Activated T-helper 2 cell treated with anti-CD3 and anti-CD28 coated beads, Interferon-gamma antibody, Interleukin-2, Interleukin-4, amounts not matched to agents 10 μg/mL and 5 μg/mL and 100 μg/mL, durations not matched to agents 14 hours and 24 hours and 36 hours (primary cell): ENCODE data around the gene RPS18. TPM values are rescaled to one million over a fixed set of nuclear protein-coding genes. Genes with fewer than 3 reads are reported as not detected.

Experiments
- DNase-seq: peaks from one replicate; pipeline ENCODE4 v3.0.0; 2021; ENCODE audit warnings: low spot score
- H3K27ac Mint-ChIP-seq: one replicate; pipeline ENCODE4 v1.8.0; 2021; ENCODE audit warnings: mixed read lengths
- H3K27me3 Mint-ChIP-seq: one replicate; pipeline ENCODE4 v1.8.0; 2021; ENCODE audit warnings: low read depth, mixed read lengths
- H3K36me3 Mint-ChIP-seq: one replicate; pipeline ENCODE4 v1.8.0; 2021; ENCODE audit warnings: low read depth, mixed read lengths
- H3K4me1 Mint-ChIP-seq: one replicate; pipeline ENCODE4 v1.8.0; 2021; ENCODE audit warnings: low read depth, mixed read lengths
- H3K4me3 Mint-ChIP-seq: one replicate; pipeline ENCODE4 v1.8.0; 2021; ENCODE audit warnings: low read depth, mild to moderate bottlenecking, moderate library complexity, mixed read lengths
- H3K9me3 Mint-ChIP-seq: one replicate; pipeline ENCODE4 v1.8.0; 2021; ENCODE audit warnings: mixed read lengths
- intact Hi-C: fragments of 100-400 bp; cut with micrococcal nuclease; formaldehyde crosslinking; loops from one replicate; pipeline ENCODE4 v1.15.1; 2023
- total RNA-seq: library from RNA; stranded (reverse); gene quantifications from 2 replicates; pipeline ENCODE4 v1.2.3, GENCODE V29; 2022

RPS18 gene
- total RNA-seq, 1 donor from 2014 or later, result 3,143 TPM

DNA sequence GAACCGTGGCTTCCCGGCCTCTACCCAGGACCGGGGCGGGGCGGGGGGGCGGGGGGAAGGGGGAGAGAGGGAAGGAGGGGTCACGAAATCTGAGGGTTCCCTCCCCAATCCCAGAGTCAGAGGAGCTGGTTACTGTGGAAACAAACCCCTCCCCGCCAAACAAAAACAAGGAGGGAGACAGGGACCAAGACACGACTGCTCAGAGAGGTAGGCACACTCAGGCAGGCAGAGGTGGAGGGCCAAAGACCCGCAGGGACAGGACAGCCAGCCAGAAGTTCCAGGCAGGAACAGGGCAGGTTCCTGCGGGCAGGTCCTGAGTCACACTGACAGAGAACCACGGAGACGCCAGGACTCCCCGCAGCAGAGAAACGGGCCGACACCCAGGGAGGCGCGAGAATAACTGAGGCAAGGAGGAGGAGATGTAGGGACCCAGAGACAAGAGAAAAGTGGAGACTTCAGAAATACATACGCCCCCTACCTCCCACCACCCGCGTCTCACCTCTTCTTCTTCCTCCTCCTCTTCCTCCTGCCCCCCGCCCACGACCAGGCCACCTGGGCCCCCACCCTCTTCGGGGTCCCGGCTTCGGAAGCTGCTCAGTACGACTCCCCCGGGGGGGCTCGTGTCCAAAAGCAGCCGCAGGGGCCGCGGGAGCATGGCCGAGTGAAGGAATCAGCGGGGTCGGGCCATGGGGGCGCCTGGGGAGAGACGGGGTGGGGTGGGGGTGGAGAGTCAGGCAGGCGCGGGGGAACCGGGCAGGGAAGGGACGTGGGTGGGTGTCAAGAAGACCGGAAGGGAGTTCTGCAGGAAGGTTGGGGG is 26.3 kb downstream of the RPS18 start:
- peak; percentile 74 for DNase-seq
- Mint-ChIP-seq H3K27me3 (no peaks in the 10 kb centered on the region), H3K4me1 (peaks cover 18% of the 10 kb centered on the region), H3K36me3 (peaks cover 52% of the 10 kb centered on the region), H3K27ac (peak overlapping the region; percentile 99), H3K9me3 (no peaks in the 10 kb centered on the region), H3K4me3 (peak overlapping the region; percentile 93)
- intact Hi-C loops, result loop anchor here (2.0 to 5.0 kb wide), 3 partner anchors 21 to 119 kb away; partner anchors contain the start of genes B3GALT4, CUTA and KIFC1

DNA sequence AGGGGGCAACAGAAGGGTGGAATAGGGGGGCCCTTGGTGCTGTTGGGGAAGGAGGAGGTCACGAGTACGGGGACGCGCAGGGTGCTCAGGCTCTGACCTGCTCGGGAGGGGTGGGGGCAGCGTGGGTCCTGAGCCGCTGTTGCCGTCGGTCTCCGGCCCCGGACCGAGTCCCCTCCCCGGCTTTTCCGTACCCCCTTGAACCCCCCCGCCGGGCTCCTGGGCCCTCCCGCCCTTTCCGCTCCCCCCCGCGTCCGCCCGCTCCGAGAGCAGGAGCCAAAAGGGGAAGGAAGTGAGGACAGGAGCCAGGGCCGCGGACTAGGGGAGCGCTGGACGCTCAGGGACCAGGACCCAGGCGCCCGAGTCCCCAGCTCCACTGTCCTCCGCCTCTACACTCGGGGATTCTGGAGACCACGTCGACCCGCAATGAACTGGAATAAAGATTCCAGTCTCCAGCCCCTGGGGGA is 26.9 kb downstream of the RPS18 start, which contains the start of gene RGL2:
Gene RGL2 (minus strand): TSS at position 170 of the 464 bp plus-strand sequence. CDS start 332 bp downstream, outside the sequence.
- no peaks in the 10 kb centered on the region for H3K27me3 Mint-ChIP-seq
- no peaks in the 10 kb centered on the region for H3K9me3 Mint-ChIP-seq
- H3K27ac Mint-ChIP-seq, result peak within 1 kb of the TSS; percentile 99
- peak within 1 kb of the TSS; percentile 93 for H3K4me3 Mint-ChIP-seq
- H3K36me3 Mint-ChIP-seq, result peaks cover 58% of the 10 kb centered on the region
- peak; percentile 54 for DNase-seq
- intact Hi-C loops, result loop anchor here (1.0 to 5.0 kb wide), 5 partner anchors 10 to 118 kb away; partner anchors contain the start of genes B3GALT4, CUTA, KIFC1 and PFDN6
- H3K4me1 Mint-ChIP-seq, result peaks cover 21% of the 10 kb centered on the region

DNA sequence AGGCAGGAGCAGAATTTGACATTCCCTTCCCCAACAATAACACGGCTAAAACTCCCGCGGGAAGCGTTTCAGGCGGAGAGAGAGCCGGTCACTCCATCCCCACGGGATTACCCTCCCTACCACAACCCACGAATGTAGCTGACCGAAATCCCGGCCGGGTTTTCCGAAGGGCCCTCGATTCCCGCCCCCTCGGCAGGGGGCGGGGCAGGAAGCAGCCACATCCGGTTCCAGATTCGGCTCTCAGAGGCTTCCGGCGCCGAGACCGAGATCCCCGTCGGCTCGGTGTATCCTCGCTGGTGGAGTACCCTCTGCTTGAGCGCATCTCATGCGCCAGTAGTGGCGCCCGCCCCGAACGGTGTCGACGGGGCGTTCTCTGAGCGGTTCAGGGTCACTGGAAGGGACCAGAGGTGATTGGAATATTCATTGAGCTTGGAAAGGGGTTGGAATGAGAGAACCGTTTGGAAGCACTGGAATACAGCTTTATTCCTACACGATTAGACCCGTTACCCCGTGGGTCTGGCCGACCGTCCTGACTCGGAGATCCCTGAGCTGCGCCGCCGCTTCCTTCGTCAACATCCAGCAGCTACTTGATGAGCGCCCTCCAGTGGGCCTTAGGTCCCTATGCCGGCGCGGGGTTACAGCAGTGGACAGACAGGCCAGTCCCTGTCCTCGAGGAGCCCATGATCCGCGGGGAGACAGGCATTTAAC is 27.5 kb downstream of the RPS18 start:
- H3K27me3 Mint-ChIP-seq, result no peaks in the 10 kb centered on the region
- peak overlapping the region; percentile 99 for H3K27ac Mint-ChIP-seq
- peaks cover 59% of the 10 kb centered on the region for H3K36me3 Mint-ChIP-seq
- intact Hi-C loops, result loop anchor here (1.0 to 5.0 kb wide), 5 partner anchors 10 to 118 kb away; partner anchors contain the start of genes B3GALT4, CUTA, KIFC1 and PFDN6
- H3K4me1 Mint-ChIP-seq, result peaks cover 24% of the 10 kb centered on the region
- DNase-seq, result peak; percentile 92
- H3K9me3 Mint-ChIP-seq, result no peaks in the 10 kb centered on the region
- peak overlapping the region; percentile 93 for H3K4me3 Mint-ChIP-seq

DNA sequence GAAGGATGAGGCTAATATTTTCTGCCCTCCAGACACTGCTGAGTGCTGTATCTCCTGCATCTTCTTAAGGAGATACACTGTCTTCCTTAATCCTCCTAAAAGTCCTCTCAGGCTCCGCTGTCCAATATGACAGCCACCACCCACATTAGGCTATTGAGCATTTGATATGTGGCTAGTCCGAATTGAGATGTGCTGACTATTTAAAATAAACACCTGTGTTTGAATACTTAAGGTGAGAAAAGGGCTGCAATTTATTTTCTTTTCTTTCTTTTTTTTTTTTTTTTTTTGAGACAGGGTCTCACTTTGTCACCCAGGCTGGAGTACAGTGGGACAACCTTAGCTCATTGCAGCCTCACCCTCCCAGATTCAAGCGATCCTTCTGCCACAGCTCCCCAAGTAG is 30.0 kb downstream of the RPS18 start:
- H3K27me3 Mint-ChIP-seq, result no peaks in the 10 kb centered on the region
- H3K4me3 Mint-ChIP-seq, result no peak overlapping the region
- H3K36me3 Mint-ChIP-seq, result peaks cover 70% of the 10 kb centered on the region
- intact Hi-C loops, result no loop called here
- no peaks in the 10 kb centered on the region for H3K9me3 Mint-ChIP-seq
- DNase-seq, result no peak
- peaks cover 35% of the 10 kb centered on the region for H3K4me1 Mint-ChIP-seq
- no peak overlapping the region for H3K27ac Mint-ChIP-seq

DNA sequence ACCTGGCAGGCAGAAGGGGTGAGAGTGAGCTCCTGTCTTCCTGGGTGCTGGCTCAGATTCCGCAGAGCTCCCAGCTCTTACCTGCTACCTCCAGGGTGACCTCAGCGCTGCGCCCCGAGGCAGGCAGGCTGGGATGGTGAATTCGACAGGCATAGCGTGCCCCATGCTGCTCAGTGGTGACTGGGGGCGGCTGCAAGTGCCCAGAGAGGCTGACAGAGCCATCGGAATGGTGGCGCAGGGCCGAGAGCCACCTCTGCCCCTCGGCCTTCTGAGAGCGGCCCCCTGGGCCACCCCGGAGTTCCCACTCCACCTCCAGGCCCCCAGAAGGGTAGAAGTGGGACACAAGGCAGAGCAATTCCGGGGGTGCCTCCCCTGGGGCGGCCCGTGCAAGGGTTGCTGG is 32.3 kb downstream of the RPS18 start:
- no peak overlapping the region for H3K27ac Mint-ChIP-seq
- H3K4me1 Mint-ChIP-seq, result peaks cover 36% of the 10 kb centered on the region
- H3K27me3 Mint-ChIP-seq, result no peaks in the 10 kb centered on the region
- no peaks in the 10 kb centered on the region for H3K9me3 Mint-ChIP-seq
- peaks cover 85% of the 10 kb centered on the region for H3K36me3 Mint-ChIP-seq
- no peak overlapping the region for H3K4me3 Mint-ChIP-seq
- intact Hi-C loops, result no loop called here
- no peak for DNase-seq

DNA sequence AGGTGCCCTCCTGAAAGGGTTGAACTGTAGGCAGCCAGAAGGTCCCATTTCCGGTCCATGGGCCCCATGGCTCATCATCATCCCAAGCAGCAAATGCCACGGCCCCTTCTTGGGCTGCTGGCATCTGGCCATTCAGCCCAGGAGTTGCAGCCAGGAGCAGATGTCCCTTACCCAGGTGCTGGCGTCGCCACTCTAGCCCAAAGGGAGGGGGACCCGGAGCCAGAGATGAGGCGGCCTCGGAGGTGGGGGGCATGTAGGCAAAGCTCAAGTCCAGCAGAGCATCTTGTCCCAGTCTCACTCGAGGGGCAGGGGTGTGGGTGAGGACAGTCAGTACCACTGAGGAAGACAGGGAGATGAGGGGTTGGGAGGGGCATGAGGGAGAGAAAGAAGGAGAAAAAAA is 33.2 kb downstream of the RPS18 start:
- no peak overlapping the region for H3K27ac Mint-ChIP-seq
- intact Hi-C loops, result no loop called here
- H3K4me3 Mint-ChIP-seq, result no peak overlapping the region
- peaks cover 77% of the 10 kb centered on the region for H3K36me3 Mint-ChIP-seq
- H3K27me3 Mint-ChIP-seq, result no peaks in the 10 kb centered on the region
- peaks cover 28% of the 10 kb centered on the region for H3K4me1 Mint-ChIP-seq
- no peak for DNase-seq
- no peaks in the 10 kb centered on the region for H3K9me3 Mint-ChIP-seq

DNA sequence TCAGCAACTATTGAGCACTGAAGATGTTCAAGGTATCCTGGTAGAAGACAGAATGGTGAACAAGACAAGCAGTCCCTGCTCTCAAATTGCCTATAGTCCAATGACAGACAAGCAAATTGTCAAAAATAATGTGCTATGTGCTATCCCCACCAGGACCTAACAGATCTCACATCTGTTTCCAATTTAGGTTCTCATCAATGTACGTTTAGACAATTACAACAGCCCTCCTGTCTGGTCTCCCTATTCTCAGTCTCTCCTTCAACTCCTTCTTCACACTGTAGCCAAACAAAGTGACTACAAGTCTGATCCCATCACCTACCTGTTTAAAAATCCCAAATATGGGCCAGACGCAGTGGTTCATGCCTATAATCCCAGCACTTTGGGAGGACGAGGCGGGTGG is 34.5 kb downstream of the RPS18 start:
- Mint-ChIP-seq H3K9me3 (no peaks in the 10 kb centered on the region), H3K4me1 (peaks cover 27% of the 10 kb centered on the region), H3K27me3 (no peaks in the 10 kb centered on the region), H3K27ac (no peak overlapping the region), H3K4me3 (no peak overlapping the region), H3K36me3 (peaks cover 70% of the 10 kb centered on the region)
- intact Hi-C loops, result no loop called here
- DNase-seq, result no peak

DNA sequence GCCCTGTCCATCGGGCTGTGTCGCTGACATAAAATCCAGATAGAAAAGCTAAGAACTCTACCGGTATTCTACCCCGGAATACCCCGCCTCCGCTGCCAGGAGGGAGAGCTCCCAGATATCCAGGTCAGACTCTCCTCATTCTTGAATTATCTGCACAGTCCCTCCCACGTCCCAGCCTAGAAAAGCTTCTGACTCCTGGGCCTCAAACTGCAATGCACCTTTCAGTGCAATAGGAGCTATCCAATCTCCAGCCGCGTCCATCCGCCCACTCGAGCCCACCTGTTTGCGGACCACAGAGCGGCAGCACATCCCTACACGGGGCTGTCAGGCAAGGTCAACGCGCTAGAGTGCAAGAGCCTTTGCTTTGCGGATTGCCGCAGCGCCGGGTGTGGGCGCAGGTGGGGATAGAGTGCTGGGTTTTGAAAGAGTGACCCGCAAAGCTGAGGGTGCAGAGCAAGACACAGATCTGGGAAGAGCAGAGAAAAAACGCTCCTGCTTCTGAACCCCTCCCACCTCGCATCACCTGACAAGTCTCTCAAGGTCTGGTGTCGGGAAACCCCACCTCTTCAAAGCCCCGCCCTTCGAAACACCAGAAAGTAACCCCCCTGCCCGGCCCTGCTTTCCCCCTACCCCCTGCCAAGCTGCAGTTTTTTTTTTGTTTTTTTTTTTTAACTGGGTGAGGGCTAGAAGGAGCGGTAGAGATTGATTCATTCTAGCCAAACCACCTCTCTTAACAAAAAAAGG is 40.7 kb downstream of the RPS18 start:
- H3K27ac Mint-ChIP-seq, result peak overlapping the region; percentile 98
- H3K36me3 Mint-ChIP-seq, result peaks cover 54% of the 10 kb centered on the region
- DNase-seq, result peak; percentile 78
- H3K4me1 Mint-ChIP-seq, result peaks cover 32% of the 10 kb centered on the region
- H3K27me3 Mint-ChIP-seq, result no peaks in the 10 kb centered on the region
- no peaks in the 10 kb centered on the region for H3K9me3 Mint-ChIP-seq
- H3K4me3 Mint-ChIP-seq, result peak overlapping the region; percentile 99
- intact Hi-C loops, result loop anchor here (1.0 to 10.0 kb wide), 6 partner anchors 13 to 458 kb away; partner anchors contain the start of genes B3GALT4, PSMB9 and TAP1

DNA sequence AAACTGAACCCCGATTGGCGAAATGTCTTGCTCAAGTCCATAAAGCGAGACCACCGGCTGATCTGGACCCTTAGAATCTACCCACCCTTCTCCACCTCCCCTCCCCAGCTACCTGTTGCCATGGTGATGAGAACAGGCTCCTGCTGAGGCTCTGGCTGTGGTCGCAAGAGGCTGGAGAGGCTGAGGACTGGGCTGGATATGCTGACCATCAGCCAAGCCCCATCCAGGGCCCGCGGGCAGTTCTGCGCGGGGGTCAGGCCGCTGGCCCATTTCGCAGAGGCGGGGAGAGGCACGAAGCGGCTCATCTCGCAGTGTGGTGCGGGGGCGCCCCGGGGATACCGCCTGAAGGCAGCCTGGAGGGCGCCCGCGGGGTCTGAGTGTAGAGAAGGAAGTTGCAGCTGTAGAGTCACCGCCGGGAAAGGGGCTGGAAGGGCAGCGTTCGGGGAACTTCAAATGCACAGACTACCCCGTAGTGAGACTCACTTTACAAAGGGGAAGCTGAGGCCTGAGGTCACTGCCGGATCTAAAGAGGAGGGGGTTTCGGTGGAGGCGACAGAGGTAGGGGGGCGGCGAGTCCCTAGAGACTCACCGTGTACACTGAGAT is 41.3 kb downstream of the RPS18 start:
- Mint-ChIP-seq H3K27ac (peak overlapping the region; percentile 98), H3K27me3 (no peaks in the 10 kb centered on the region), H3K4me1 (peaks cover 34% of the 10 kb centered on the region), H3K4me3 (peak overlapping the region; percentile 99), H3K9me3 (no peaks in the 10 kb centered on the region), H3K36me3 (peaks cover 54% of the 10 kb centered on the region)
- intact Hi-C loops, result loop anchor here (2.0 to 10.0 kb wide), 5 partner anchors 34 to 458 kb away; partner anchors contain the start of genes B3GALT4, PSMB9 and TAP1
- DNase-seq, result no peak

DNA sequence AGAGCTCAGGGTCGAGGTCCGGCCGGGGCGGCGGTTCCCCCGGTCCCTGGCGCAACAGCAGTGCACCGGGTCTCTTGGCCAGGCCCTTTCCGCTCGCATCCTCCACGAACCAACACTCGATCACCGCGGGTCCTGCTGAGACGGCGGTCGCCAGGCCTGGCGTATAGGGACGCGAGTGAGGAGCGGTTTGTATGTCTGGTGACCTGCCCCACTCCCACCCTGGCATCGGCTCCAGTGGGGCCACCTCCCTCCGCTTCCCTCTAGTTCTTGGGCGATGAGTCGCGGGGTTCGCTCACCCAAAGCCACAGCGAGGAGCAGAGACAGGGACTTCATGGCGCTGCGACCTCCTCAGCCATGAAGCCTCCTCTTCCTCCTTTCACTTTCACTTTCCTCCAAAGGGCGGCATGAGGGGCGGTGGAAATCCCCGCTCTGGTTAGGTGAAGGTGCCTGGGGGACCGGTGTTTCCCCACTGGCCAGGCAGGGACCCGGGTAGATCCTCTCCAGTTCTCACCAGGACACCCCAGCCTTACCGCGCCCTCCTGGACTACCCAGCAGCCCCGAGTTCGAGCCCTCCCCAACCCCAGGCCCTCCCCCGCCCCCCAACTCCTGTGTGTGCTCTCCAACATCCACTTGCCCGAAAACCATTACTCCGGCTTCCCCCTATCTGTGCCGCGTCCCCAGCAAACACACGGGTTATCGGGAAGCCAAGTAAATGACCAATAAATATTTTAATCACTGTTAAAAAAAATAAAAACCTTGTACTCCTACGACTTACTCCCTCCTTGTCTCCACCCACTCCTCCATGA is 42.0 kb downstream of the RPS18 start, which contains the start of gene TAPBP:
Gene TAPBP (minus strand): TSS at position 370 of the 806 bp plus-strand sequence. CDS start 37 bp downstream, at position 333.
- peaks cover 36% of the 10 kb centered on the region for H3K4me1 Mint-ChIP-seq
- peak within 1 kb of the TSS; percentile 99 for H3K4me3 Mint-ChIP-seq

DNA sequence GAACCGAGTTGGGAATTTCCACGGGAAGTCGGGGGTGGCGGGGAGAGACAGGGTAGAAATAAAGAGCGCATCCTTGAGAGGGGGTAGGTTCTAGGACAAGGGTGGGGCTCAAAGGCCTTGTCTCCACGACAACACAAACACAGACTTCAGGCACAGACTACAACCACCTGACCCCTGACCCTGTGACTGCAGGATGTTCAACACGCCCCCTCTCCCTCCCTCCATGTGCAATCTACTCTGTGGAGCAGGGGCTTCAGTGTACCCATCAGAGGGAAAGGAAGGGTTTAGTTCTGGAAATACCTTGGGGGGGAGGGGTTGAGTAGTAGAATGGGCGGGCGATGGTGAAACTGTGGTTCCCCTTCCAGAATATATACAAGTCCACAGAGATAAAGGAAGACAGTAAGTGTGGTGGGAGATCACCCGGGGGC is 42.7 kb downstream of the RPS18 start:
- DNase-seq, result peak; percentile 70
- Mint-ChIP-seq H3K36me3 (peaks cover 57% of the 10 kb centered on the region), H3K4me3 (peak overlapping the region; percentile 99), H3K4me1 (peaks cover 41% of the 10 kb centered on the region), H3K27me3 (no peaks in the 10 kb centered on the region), H3K27ac (peak overlapping the region; percentile 98), H3K9me3 (no peaks in the 10 kb centered on the region)
- intact Hi-C loops, result loop anchor here (1.0 to 10.0 kb wide), 7 partner anchors 9 to 460 kb away; partner anchors contain the start of genes B3GALT4, KIFC1, PSMB9 and RXRB

More for the DNA sequence above, 42.0 kb downstream of the RPS18 start, which contains the start of gene TAPBP:
- intact Hi-C loops, result loop anchor here (1.0 to 10.0 kb wide), 8 partner anchors 9 to 459 kb away; partner anchors contain the start of genes B3GALT4, KIFC1, PSMB9 and RXRB
- peaks cover 54% of the 10 kb centered on the region for H3K36me3 Mint-ChIP-seq
- DNase-seq, result peak; percentile 87
- peak within 1 kb of the TSS; percentile 98 for H3K27ac Mint-ChIP-seq
- H3K9me3 Mint-ChIP-seq, result no peaks in the 10 kb centered on the region
- H3K27me3 Mint-ChIP-seq, result no peaks in the 10 kb centered on the region
